Left lung (tissue), 10 donors: ENCODE data around the gene CD180. TPM values are rescaled to one million over a fixed set of nuclear protein-coding genes. Genes with fewer than 3 reads are reported as not detected.

ENCODE experiments used
- ATAC-seq: fragments of 200-7000 bp; cut with Tn5 transposase; one replicate; pipeline ENCODE4 v1.9.1; 2020; ENCODE audit warnings: moderate library complexity
- DNase-seq, 4 donors: peaks; one replicate each; pipeline ENCODE4 v3.0.0-alpha.2; 2013 to 2020
- H3K27ac ChIP-seq, 2 donors: fragments of 200-600 bp; sonication (generic) in 1 of 2; one replicate each; pipeline versions ENCODE4 v1.5.0 to v1.8.0; 2020 to 2021
- H3K27me3 ChIP-seq, 2 donors: fragments of 200-600 bp; sonication (generic) in 1 of 2; one replicate each; pipeline versions ENCODE4 v1.5.0 to v1.8.0; 2020 to 2021
- H3K36me3 ChIP-seq, 2 donors: fragments of 200-600 bp; sonication (generic) in 1 of 2; one replicate each; pipeline versions ENCODE4 v1.5.0 to v1.8.0; 2020 to 2021
- H3K4me1 ChIP-seq, 2 donors: fragments of 200-600 bp; one replicate each; pipeline ENCODE4 v1.8.0; 2021
- H3K4me3 ChIP-seq, 2 donors: fragments of 200-600 bp; sonication (generic) in 1 of 2; one replicate each; pipeline versions ENCODE4 v1.5.0 to v1.8.0; 2020 to 2021; ENCODE audit warnings: mild to moderate bottlenecking in 1 of 2
- H3K9me3 ChIP-seq, 2 donors: fragments of 200-600 bp; sonication (generic) in 1 of 2; one replicate each; pipeline versions ENCODE4 v1.5.0 to v1.8.0; 2020 to 2021
- CTCF ChIP-seq, 2 donors: fragments of 200-600 bp; sonication (generic) in 1 of 2; IDR thresholded peaks; one replicate each; pipeline versions ENCODE4 v1.5.0 to v1.8.0; 2021; ENCODE audit warnings: antibody characterized with exemption in 2 of 2
- intact Hi-C, 2 donors: fragments of 100-400 bp; cut with DNase I; formaldehyde crosslinking; loops; one replicate each; pipeline versions ENCODE4 v1.11.2 to v1.14.2; 2022
- polyA plus RNA-seq, 6 donors: library from polyadenylated mRNA; unstranded; fragments of 120-200 nt; gene quantifications; one replicate each; pipeline ENCODE4 v1.2.1, GENCODE V29; 2013; ENCODE audit not compliant: insufficient read length in 6 of 6
- total RNA-seq, 2 donors: library from RNA; stranded (reverse); fragmentation: NEBNext Ultra II Directional; extraction: Animal tissue kit (Norgen Biotek cat#: 25700); gene quantifications; one replicate each; pipeline ENCODE4 v1.2.1, GENCODE V29; 2021
- donor health status: DM: no; HTN: yes; CAD: no.
- donor health status: DM: no; HTN: no; CAD: no.

The CD180 gene
- total and polyA plus RNA-seq, 8 donors = 0.53 to 9.4 (median 1.1) TPM

GRCh38 chr5:67202828-67203227 lies 6.2 kb upstream of the CD180 start:
- no peaks in the 10 kb centered on the region for H3K27me3 ChIP-seq
- DNase-seq (no peak), ATAC-seq (no peak)
- H3K36me3 ChIP-seq = no peaks in the 10 kb centered on the region
- H3K4me3 ChIP-seq = no peak overlapping the region
- H3K27ac ChIP-seq = peak overlapping the region in 1 of 2 donors; percentile 71
- intact Hi-C loops = no loop called here
- TF ChIP-seq CTCF (IDR thresholded peaks at IDR 0.05) = no peak
- H3K4me1 ChIP-seq = peaks cover 0 to 63% of the 10 kb centered on the region in 2 donors
- H3K9me3 ChIP-seq = no peaks in the 10 kb centered on the region

- Histone ChIP-seq H3K27ac (peak overlapping the region in 1 of 2 donors; percentile 71), H3K4me1 (peaks cover 0 to 60% of the 10 kb centered on the region in 2 donors), H3K4me3 (no peak overlapping the region), H3K9me3 (no peaks in the 10 kb centered on the region), H3K27me3 (no peaks in the 10 kb centered on the region), H3K36me3 (no peaks in the 10 kb centered on the region)
- intact Hi-C loops = no loop called here
- no peak for DNase-seq
- no peak for ATAC-seq
- TF ChIP-seq CTCF (IDR thresholded peaks at IDR 0.05) = no peak
Observed at GRCh38 chr5:67201897-67202549, 5.4 kb upstream of the CD180 start.

- H3K4me3 ChIP-seq = no peak overlapping the region
- intact Hi-C loops = no loop called here
- TF ChIP-seq CTCF (IDR thresholded peaks at IDR 0.05) = no peak
Observed at GRCh38 chr5:67200809-67201562, 4.4 kb upstream of the CD180 start.

GRCh38 chr5:67199859-67200258 lies 3.3 kb upstream of the CD180 start:
- intact Hi-C loops = no loop called here
- peaks cover 0 to 44% of the 10 kb centered on the region in 2 donors for H3K4me1 ChIP-seq
- H3K4me3 ChIP-seq = no peak overlapping the region
- H3K27me3 ChIP-seq = no peaks in the 10 kb centered on the region
- H3K9me3 ChIP-seq = no peaks in the 10 kb centered on the region
- ATAC-seq (no peak), DNase-seq (no peak)
- TF ChIP-seq CTCF (IDR thresholded peaks at IDR 0.05) = no peak
- no peaks in the 10 kb centered on the region for H3K36me3 ChIP-seq
- no peak overlapping the region for H3K27ac ChIP-seq

More at GRCh38 chr5:67200809-67201562, 4.4 kb upstream of the CD180 start:
- H3K27me3 ChIP-seq = no peaks in the 10 kb centered on the region
- H3K36me3 ChIP-seq = no peaks in the 10 kb centered on the region
- no peaks in the 10 kb centered on the region for H3K9me3 ChIP-seq
- no peak for DNase-seq
- no peak for ATAC-seq
- H3K4me1 ChIP-seq = peaks cover 0 to 53% of the 10 kb centered on the region in 2 donors
- H3K27ac ChIP-seq = no peak overlapping the region

GRCh38 chr5:67198917-67199316 lies 2.3 kb upstream of the CD180 start:
- Histone ChIP-seq H3K9me3 (no peaks in the 10 kb centered on the region), H3K27ac (no peak overlapping the region), H3K4me3 (no peak overlapping the region), H3K36me3 (no peaks in the 10 kb centered on the region), H3K4me1 (peaks cover 2 to 38% of the 10 kb centered on the region in 2 donors), H3K27me3 (no peaks in the 10 kb centered on the region)
- no peak for TF ChIP-seq CTCF (IDR thresholded peaks at IDR 0.05)
- ATAC-seq (no peak), DNase-seq (no peak)
- intact Hi-C loops = no loop called here
